ENCODE data around the gene PLCB4.

PLCB4 gene

GRCh38 chr20:9416421-9416820, 347.5 kb downstream of the PLCB4 start:
- no peak for TF ChIP-seq POLR2AphosphoS5 (IDR thresholded peaks at IDR 0.05; ENCODE audit: low read depth)

DNA sequence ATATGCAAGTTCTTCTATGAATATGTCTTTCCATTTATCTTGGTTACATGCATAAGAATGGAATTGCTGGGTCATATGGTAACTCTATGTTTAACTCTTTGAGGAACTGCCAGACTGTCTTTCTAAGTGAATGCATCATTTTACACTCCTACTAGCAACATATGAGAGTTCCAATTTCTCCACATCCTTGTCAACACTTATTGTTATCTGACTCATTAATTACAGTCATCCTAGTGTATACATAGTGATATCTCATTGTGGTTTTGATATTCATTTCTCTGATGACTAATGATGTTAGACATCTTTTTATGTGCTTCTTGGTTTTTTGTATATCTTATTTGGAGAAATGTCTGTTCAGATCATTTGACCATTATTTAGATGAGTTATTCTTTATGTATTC, 348.8 kb downstream of the PLCB4 start:
- no peak overlapping the region for H3K27ac ChIP-seq (replicated peaks)
- TF ChIP-seq, protein P1, sequence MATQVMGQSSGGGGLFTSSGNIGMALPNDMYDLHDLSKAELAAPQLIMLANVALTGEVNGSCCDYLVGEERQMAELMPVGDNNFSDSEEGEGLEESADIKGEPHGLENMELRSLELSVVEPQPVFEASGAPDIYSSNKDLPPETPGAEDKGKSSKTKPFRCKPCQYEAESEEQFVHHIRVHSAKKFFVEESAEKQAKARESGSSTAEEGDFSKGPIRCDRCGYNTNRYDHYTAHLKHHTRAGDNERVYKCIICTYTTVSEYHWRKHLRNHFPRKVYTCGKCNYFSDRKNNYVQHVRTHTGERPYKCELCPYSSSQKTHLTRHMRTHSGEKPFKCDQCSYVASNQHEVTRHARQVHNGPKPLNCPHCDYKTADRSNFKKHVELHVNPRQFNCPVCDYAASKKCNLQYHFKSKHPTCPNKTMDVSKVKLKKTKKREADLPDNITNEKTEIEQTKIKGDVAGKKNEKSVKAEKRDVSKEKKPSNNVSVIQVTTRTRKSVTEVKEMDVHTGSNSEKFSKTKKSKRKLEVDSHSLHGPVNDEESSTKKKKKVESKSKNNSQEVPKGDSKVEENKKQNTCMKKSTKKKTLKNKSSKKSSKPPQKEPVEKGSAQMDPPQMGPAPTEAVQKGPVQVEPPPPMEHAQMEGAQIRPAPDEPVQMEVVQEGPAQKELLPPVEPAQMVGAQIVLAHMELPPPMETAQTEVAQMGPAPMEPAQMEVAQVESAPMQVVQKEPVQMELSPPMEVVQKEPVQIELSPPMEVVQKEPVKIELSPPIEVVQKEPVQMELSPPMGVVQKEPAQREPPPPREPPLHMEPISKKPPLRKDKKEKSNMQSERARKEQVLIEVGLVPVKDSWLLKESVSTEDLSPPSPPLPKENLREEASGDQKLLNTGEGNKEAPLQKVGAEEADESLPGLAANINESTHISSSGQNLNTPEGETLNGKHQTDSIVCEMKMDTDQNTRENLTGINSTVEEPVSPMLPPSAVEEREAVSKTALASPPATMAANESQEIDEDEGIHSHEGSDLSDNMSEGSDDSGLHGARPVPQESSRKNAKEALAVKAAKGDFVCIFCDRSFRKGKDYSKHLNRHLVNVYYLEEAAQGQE (IDR thresholded peaks at IDR 0.05; ENCODE audit: insufficient replicate concordance, low read depth): no peak
- TF ChIP-seq SPI1 (IDR thresholded peaks at IDR 0.05; ENCODE audit: borderline replicate concordance, low read depth): no peak
- H3K4me3 ChIP-seq (replicated peaks; ENCODE audit: insufficient read depth, low read length): no peak overlapping the region
- DNase-seq (ENCODE audit: low read depth in 1 of 2, low spot score in 1 of 2): no peak
- H3K27me3 ChIP-seq (ENCODE audit: insufficient read depth, poor library complexity, severe bottlenecking): no peaks in the 10 kb centered on the region

More at GRCh38 chr20:9416421-9416820, 347.5 kb downstream of the PLCB4 start:
- Histone ChIP-seq H3K27me3 (ENCODE audit: insufficient read depth, poor library complexity, severe bottlenecking) (no peaks in the 10 kb centered on the region), H3K27ac (replicated peaks) (no peak overlapping the region), H3K4me3 (replicated peaks; ENCODE audit: insufficient read depth, low read length) (no peak overlapping the region)
- DNase-seq (ENCODE audit: low read depth in 1 of 2, low spot score in 1 of 2): no peak

GRCh38 chr20:9422321-9423057, 353.6 kb downstream of the PLCB4 start:
- Histone ChIP-seq H3K27me3 (ENCODE audit: insufficient read depth, poor library complexity, severe bottlenecking) (no peaks in the 10 kb centered on the region), H3K27ac (replicated peaks) (no peak overlapping the region), H3K4me3 (replicated peaks; ENCODE audit: insufficient read depth, low read length) (no peak overlapping the region)
- no peak for DNase-seq (ENCODE audit: low read depth in 1 of 2, low spot score in 1 of 2)
- TF ChIP-seq SPI1 (IDR thresholded peaks at IDR 0.05; ENCODE audit: borderline replicate concordance, low read depth) (no peak), POLR2AphosphoS5 (IDR thresholded peaks at IDR 0.05; ENCODE audit: low read depth) (no peak), CTCF (IDR thresholded peaks at IDR 0.05; ENCODE audit: insufficient read depth, low read length) (no peak), GABPA (IDR thresholded peaks at IDR 0.05; ENCODE audit: low read depth) (no peak)
- TF ChIP-seq, protein P1 (IDR thresholded peaks at IDR 0.05; ENCODE audit: insufficient replicate concordance, low read depth): no peak

DNA sequence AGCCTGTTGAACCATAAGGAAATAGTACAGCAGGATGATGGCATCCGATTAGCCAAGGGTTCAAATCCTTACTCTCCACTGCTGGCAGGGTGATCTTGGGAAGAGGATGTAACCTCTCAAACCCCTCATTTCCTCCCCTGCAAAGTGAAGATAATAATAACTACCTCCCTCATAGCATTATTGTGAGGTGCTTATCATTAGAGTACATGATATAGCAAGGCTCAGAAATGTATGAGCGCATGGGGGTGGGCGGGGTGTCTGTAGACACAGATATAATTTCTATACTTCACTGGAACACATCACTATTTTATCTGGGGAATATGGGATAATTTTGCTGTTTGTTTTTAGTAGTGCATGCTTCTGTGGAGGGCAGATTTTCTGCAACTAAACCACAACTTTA, 355.7 kb downstream of the PLCB4 start:
- Histone ChIP-seq H3K27ac (replicated peaks) (no peak overlapping the region), H3K4me3 (replicated peaks; ENCODE audit: insufficient read depth, low read length) (no peak overlapping the region), H3K27me3 (ENCODE audit: insufficient read depth, poor library complexity, severe bottlenecking) (no peaks in the 10 kb centered on the region)
- DNase-seq (ENCODE audit: low read depth in 1 of 2, low spot score in 1 of 2): no peak
- TF ChIP-seq, protein P1 (IDR thresholded peaks at IDR 0.05; ENCODE audit: insufficient replicate concordance, low read depth): no peak
- no peak for TF ChIP-seq SPI1 (IDR thresholded peaks at IDR 0.05; ENCODE audit: borderline replicate concordance, low read depth)
